PC-3 (cell line): ENCODE results near the gene VWCE.
"Not testable (repeated sequence)": the region's sequence is repeated elsewhere in the genome, so short reads cannot be mapped to it uniquely, and the experiment has no call there.

Source experiments
- EZH2 ChIP-seq: fragments of 300-600 bp; sonication (generic); IDR thresholded peaks from one replicate; pipeline ENCODE4 v1.6.1; 2017; ENCODE audit warnings: antibody characterized with exemption, mild to moderate bottlenecking, low read length; ENCODE audit not compliant: unreplicated experiment
- EZH2phosphoT487 ChIP-seq: fragments of 300-600 bp; sonication (generic); IDR thresholded peaks from 2 replicates; pipeline ENCODE4 v1.6.1; 2018; ENCODE audit warnings: mild to moderate bottlenecking, antibody characterized with exemption, low read length, borderline replicate concordance
- TF ChIP-seq, protein P1 (sequence below): fragments of 300-600 bp; sonication (generic); conservative IDR thresholded peaks from 2 replicates; pipeline ENCODE4 v1.5.1; 2017; ENCODE audit warnings: antibody characterized with exemption, low read depth, mild to moderate bottlenecking, low read length

DNA sequence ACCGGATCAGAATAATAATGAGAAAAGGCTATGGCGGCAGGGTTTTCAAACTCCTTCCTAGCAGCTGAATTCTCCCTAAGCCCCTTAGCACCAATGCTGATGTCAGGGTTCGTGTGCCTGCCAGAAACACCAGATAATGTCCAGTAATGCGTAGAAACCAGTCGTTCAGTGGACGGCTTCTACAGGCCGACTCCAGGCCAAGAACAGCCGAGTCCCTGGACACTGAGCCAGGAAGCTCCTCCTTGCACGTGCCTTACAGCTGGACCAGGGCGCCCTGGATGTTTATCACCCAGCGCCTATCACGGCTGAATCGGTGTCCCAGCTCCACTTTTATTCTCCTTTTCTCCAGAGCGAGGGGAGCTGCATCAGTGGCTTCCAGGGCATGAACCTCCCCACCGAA, 64.1 kb downstream of the VWCE start:
- TF ChIP-seq, protein P1, sequence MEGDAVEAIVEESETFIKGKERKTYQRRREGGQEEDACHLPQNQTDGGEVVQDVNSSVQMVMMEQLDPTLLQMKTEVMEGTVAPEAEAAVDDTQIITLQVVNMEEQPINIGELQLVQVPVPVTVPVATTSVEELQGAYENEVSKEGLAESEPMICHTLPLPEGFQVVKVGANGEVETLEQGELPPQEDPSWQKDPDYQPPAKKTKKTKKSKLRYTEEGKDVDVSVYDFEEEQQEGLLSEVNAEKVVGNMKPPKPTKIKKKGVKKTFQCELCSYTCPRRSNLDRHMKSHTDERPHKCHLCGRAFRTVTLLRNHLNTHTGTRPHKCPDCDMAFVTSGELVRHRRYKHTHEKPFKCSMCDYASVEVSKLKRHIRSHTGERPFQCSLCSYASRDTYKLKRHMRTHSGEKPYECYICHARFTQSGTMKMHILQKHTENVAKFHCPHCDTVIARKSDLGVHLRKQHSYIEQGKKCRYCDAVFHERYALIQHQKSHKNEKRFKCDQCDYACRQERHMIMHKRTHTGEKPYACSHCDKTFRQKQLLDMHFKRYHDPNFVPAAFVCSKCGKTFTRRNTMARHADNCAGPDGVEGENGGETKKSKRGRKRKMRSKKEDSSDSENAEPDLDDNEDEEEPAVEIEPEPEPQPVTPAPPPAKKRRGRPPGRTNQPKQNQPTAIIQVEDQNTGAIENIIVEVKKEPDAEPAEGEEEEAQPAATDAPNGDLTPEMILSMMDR: not testable (repeated sequence)
- not testable (repeated sequence) for TF ChIP-seq EZH2, EZH2phosphoT487
